HG02870 (cell line): Measurements from ENCODE around the gene ZNF525.
A peak's percentile ranks its signal among the peaks of the same experiment; 100 is the strongest.
"Not testable (repeated sequence)": the region's sequence is repeated elsewhere in the genome, so short reads cannot be mapped to it uniquely, and the experiment has no call there.

Source experiments
- ATAC-seq: cut with Tn5 transposase; IDR thresholded peaks from one replicate; pipeline ENCODE4 v1.9.1; 2021; ENCODE audit warnings: mild to moderate bottlenecking, moderate library complexity; ENCODE audit not compliant: unreplicated experiment

ZNF525 gene

DNA sequence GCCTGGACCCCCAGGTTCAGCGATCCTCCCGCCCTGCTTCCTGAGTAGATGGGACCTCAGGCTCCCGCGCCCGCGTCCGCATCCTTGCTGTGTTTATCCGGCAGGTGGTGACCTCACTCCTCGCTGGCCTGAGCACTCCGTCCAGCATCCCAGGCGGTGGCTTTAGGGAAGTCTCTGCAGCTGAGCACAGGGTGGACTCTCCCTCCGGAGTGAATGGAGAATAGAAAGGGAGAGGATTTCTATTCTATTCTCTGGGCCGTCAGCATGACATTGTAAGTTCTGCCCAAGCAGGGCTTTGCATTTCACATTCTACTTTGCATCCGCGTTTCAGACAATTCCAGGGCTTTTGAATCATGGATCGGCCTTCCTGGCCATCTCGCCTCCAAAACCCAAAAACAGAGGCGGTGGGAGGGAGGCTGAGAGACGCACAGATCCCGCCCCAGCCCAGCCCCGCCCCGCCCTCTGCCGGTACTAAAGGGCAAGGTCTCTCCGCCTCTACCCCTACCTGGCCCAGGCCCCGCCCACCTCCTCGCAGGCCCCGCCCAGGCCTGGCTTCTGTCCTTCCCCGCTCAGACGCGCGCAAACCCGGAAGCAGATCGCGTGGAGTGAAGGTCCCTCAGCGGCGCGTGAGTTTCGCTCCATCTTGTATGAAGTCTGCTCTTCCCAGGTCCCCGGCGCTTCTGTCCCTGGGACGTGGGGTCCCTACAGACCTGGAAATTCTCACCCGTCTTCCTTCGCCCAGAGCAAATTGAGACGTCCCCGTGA, at the start of gene ZNF525:
TSS of gene ZNF525 (plus strand) at position 572 of the 765 bp plus-strand sequence. CDS start 6,577 bp downstream, outside the sequence.
- peak; percentile 95 for ATAC-seq

DNA sequence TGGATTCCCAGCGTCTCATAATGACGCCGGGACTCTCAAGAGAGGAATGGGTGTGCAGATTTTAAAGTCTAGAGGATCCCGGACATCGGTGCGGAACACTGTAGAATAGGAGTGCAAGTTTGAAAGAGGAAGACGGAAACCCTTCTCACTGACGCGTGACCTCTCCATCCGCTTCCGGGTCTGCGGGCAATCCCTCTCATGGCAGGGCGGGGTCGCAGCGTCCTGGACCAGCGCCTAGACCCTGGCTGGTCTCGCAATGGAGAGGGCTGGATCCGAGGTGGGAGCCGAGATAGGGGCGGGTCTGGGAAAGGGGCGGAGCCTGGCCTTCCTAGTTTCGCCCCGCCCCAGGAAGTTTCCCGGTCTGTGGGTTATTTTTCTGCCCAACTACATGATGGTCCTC, 36.5 kb upstream of the ZNF525 start:
- no peak for ATAC-seq

DNA sequence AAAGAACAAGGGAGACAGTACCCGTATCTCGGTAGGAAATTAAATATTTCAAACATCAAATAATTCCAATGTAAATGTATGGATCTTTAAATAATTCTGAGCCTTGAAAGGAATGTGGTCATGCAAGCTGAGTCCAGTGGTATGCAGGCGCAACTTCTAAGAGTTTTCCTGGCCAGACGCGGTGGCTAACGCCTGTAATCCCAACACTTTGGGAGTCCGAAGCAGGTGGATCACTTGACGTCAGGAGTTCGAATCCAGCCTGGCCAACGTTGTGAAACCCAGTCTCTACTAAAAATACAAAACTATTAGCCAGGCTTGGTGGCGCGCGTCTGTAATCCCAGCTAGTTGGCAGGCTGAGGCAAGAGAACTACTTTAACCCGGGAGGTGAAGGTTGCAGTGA, 33.0 kb upstream of the ZNF525 start:
- ATAC-seq = no peak

DNA sequence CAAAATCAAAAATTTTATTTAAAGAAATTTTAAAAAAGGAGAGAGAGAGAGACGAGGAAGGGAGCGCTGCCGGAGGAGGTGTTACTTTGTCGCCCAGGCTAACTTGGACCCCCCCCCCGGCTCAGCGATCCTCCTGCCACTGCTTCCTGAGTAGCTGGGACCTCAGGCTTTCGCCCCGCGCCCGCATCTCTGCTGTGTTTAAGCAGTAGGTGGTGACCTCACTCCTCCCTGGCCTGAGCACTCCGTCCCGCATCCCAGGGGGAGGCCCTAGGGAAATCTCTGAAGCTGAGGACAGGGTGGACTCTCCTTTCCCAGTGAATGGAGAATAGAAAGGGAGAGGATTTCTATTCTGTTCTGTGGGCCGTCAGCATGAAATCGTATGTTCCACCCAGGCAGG, 32.4 kb upstream of the ZNF525 start:
- peak; percentile 7 for ATAC-seq

DNA sequence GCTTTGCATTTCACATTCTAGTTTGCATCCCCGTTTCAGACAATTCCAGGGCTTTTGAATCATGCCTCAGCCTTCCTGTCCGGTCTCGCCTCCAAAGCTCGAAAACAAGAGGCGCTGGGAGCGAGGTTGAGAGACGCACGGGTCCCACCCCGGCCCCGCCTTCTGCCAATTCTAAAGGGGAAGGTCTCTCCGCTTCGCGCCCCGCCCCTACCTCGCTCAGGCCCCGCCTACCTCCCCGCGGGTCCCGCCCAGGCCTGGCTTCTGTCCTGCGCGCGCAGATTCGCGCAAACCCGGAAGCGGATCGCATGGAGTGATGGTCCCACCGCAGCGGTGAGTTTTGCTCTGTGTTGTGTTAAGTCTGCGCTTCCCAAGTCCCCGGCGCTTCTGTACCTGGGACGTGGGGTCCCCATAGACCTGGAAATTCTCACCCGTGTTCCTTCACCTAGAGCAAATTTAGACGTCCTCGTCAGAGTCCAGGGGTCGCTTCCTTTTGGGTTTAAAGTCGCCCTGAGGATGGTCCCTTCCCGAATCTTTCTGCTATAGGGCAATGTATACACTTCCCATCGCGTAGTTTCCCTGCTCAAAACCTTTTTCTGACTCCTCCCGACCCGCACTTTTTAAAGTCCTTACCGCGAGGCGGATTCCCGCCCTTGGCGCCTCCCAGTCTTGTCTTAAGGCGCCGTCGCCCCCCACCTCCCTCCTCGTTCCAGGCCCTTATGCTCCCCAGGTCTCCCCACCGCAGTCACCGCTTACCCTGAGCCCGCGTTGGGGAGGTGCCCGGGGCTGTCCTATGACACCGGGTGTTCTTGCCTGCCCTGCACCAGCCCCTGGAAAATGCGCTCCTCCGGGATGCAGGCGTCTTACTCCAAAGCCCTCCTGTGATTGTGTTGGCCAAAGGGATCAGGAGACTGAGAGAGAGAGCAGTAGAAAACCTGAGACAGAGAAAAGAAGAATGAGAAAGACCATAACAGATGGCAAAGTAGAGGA, 31.7 kb upstream of the ZNF525 start, which contains the start of gene ZNF845:
TSS of gene ZNF845 (plus strand) at position 287 of the 987 bp plus-strand sequence. CDS start 7,559 bp downstream, outside the sequence.
- ATAC-seq = peak; percentile 91

DNA sequence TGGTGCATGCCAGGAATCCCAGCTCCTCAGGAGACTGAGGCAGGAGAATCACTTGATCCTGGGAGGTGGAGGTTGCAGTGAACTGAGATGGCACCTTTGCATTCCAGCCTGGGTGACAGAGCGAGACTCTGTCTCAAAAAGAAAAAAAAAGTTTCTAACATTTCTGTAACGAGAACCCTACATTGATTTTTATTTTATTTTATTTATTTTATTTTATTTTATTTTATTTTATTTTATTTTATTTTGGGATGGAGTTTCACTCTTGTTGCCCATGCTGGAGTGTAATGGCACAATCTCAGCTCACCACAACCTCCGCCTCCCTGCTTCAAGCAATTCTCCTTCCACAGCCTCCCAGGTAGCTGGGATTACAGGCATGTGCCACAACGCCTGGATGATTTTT, 21.1 kb upstream of the ZNF525 start:
- not testable (repeated sequence) for ATAC-seq

DNA sequence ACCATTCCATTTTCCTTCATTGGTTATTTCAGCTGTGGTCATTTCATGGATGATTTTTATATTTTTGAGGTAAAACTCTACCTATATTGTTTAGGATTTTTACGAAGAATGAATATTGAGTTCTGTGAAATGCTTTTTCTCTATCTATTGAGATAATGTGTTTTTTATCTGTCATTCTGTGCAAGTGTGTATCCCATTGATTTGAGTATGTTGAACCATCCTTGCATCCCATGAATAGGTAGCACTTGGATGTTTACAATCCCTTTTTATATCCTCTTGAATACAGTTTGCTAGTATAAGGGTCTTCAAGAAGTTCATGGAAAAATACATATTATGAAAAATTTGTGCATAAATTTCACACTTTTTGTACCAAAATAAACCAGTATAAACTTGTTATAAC, 9.8 kb upstream of the ZNF525 start:
- no peak for ATAC-seq

DNA sequence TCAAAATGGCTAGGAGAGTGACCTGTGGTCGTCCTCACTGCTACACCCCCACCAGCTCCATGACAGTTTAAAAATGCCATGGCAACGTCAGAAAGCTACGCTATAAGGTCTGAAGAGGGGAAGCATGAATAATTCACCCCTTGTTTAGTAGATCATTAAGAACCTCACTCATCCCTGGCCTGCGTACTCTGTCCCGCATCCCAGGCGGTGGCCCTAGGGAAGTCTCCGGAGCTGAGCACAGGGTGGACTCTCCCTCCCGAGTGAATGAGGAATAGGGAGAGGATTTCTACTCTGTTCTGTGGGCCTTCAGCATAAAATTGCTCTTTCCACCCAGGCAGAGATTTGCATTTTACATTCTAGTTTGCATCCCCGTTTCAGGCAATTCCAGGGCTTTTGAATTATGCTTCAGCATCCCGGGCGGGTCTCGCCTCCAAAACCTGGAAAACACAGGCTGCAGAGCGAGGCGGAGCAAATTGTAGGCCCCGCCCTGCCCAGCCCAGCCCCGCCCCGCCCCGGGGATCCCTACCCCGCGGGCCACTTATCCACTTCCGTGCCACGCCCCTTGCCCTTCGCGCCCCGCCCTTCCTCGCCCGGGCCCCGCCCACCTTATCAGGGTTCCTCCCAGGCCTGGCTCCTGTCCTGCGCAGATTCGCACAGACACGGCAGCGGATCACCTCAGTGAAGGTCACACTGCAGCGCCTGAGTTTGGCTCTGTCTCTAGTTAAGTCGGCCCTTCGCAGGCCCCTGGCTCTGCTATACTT, 7.5 kb upstream of the ZNF525 start:
- ATAC-seq = no peak

DNA sequence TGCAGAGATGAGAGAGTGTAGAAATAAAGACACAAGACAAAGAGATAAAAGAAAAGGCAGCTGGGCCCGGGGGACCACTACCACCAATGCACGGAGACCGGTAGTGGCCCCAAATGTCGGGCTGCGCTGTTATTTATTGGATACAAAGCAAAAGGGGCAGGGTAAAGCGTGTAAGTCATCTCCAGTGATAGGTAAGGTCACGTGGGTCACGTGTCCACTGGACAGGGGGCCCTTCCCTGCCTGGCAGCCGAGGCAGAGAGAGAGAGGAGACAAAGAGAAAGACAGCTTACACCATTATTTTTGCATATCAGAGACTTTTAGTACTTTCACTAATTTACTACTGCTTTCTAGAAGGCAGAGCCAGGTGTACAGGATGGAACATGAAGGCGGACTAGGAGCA, 5.4 kb upstream of the ZNF525 start:
- ATAC-seq = not testable (repeated sequence)

DNA sequence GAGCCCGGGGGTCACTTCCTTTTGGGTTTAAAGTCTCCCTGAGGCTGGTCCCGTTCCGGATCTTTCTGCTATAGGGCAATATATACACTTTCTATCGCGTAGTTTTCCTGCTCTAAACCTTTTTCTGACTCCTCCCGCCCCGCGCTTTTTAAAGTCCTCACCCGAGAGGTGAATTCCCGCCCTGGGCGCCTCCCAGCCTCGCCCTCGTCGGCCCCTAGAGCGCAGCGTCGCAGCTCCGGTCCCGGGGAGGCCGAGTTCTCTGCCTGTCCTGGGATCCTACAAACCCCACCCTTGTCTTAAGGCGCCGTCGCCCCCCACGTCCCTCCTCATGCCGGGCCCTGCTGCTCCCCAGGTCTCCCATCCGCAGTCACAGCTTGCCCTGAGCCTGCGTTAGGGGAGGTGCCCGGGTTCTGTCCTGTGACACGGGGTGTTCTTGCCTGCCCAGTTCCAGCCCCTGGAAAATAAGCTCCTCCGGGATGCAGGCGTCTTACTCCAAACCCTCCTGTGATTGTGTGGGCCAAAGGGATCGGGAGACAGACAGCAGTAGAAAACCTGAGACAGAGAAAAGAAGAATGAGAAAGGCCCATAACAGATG, 491 bp downstream of the ZNF525 start:
- ATAC-seq = peak; percentile 35

DNA sequence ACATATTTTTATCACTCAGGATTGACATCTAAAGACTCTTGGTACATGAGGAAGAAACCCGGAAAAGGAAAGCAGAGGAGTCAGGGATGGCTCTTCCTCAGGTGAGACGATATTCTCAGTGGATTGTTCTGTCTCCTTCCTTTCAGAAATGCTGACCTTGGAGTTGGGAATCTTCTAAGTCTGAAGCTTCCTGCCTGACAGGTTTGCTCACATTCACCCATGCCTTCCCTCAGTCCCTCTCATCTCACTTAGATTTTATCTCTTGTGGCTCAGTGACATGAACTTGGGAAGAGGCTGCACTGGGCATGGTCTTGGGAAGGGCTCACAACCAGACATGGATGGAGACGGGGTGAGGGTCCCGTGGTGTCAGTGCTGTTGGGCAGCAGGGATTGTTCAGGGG, 6.7 kb downstream of the ZNF525 start:
- ATAC-seq = no peak

DNA sequence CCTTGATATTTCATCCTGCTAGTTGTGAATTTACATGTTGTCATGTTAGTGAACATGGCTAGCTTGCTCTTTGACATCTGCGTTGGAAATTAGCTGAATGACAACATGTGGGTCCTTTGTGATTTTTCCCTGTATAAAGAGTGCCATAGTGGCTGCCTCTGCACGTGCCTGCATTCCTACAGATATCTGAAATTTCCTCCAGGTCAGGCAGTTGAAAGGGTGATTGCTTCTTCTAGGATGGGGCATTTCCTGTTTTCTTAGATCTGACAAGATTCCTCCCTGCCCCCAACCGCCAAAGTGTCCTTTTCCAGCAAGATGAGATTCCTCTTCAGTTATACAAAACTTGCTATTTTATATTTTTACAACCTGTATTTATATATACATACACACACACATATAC, 8.8 kb downstream of the ZNF525 start:
- ATAC-seq = no peak

DNA sequence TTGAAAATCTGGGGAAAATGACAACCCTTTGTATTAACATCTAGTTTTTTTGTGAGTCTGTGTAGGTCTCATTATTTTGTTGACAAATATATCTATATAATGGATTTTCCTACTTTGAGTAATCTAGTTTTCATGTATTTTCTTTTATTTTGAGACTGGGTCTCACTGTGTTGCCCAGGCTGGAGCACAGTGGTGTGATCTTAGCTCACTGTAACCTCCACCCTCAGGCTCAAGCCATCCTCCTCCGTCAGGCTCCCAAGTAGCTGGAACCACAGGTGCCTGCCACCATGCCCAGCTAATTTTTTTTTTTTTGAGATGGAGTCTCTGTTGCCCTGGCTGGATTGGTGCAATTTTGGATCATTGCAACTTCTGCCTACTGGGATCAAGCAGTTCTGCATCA, 9.2 kb downstream of the ZNF525 start:
- ATAC-seq = no peak

DNA sequence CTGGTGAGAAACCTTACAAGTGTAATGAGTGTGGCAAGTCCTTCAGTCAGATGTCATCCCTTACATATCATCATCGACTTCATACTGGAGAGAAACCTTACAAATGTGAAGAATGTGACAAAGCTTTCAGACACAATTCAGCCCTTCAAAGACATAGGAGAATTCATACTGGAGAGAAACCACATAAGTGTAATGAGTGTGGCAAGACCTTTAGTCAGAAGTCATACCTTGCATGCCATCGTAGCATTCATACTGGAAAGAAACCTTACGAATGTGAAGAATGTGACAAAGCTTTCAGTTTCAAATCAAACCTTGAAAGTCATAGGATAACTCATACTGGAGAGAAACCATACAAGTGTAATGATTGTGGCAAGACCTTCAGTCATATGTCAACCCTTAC, 15.9 kb downstream of the ZNF525 start:
- ATAC-seq = no peak

DNA sequence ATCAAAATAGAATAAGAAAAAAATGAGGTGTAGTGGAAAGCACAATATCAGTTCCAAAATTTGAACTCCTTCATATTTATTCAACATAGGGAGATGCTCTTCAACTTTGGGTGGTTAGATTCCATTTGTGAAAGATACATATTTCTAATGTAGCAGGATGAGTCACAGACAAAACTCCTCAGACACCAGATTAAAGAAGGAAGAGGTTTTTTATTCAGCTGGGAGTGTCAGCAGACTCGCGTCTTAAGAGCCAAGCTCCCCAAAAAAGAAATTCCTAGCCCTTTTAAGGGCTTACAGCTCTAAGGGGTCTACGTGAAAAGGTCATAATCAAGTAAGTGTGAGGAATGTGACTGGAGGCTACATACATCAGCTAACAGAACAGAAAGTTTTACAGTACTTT, 22.7 kb downstream of the ZNF525 start:
- ATAC-seq = no peak

DNA sequence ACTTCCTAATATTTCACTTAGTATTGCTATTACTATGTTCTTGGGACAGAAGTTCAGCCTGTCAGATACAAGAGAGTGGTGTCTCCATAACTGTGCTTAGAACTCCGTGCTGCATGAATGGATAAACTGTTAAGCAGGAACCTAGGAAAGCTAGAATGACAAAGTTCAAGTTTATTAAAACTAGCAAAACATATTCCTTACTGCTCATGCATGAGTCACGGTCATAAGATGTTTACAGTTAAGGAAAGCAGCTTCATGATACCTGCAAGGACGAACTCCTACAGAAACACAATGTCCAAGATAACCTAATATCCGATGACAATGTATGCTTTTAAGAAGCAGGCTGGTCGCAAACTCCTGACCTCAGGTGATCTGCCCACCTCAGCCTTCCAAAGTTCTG, 23.4 kb downstream of the ZNF525 start:
- no peak for ATAC-seq

DNA sequence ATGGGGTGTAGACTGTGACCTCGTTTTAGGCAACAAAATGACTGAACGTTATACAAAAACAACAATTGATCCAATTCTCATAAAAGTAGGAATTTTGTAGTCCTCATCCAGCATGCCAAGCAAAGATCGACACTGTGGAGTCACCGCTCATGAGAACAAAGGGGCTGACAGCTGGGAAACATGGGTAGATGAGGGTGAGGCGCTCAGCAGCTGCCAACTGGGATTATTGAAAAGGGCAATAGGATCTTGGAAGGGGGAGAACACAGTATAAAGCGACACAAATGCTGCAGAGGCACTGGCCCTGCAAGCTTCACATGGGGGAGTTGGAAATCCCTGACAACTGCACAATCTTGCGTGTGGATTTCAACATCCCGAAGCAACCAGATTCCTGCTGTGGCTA, 24.1 kb downstream of the ZNF525 start:
- ATAC-seq = no peak

DNA sequence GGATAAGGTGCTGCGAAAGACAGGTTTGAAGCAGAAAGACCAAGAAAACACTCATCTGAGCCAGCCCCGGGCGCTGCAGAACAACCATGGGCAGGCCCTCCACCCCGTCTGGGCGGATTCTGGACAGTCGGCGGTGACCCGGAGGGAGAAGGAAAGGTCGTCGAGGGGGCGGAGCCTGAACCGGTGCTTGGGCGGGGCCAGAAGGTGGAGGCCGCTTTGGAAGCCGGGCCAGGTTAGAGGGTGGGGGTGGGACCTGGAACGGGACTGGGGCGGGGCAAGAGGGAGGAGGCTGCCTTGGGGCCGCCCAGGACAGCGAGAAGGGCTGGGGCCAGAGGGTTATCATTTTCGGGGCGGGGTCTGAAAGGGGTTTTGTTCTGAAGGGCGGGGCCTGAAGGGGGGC, 24.5 kb downstream of the ZNF525 start:
- no peak for ATAC-seq

DNA sequence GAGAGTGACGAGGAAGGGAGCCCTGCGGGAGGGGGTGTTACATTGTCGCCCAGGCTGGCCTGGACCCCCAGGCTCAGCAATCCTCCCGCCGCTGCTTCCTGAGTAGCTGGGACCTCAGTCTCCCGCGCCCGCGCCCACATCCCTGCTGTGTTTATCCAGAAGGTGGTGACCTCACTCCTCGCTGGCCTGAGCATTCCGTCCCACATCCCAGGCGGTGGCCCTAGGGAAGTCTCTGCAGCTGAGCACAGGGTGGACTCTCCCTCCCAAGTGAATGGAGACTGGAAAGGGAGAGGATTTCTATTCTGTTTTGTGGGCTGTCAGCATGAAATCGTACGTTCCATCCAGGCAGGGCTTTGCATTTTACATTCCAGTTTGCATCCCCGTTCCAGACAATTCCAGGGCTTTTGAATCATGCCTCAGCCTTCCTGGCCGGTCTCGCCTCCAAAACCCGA, 29.0 kb downstream of the ZNF525 start:
- no peak for ATAC-seq

DNA sequence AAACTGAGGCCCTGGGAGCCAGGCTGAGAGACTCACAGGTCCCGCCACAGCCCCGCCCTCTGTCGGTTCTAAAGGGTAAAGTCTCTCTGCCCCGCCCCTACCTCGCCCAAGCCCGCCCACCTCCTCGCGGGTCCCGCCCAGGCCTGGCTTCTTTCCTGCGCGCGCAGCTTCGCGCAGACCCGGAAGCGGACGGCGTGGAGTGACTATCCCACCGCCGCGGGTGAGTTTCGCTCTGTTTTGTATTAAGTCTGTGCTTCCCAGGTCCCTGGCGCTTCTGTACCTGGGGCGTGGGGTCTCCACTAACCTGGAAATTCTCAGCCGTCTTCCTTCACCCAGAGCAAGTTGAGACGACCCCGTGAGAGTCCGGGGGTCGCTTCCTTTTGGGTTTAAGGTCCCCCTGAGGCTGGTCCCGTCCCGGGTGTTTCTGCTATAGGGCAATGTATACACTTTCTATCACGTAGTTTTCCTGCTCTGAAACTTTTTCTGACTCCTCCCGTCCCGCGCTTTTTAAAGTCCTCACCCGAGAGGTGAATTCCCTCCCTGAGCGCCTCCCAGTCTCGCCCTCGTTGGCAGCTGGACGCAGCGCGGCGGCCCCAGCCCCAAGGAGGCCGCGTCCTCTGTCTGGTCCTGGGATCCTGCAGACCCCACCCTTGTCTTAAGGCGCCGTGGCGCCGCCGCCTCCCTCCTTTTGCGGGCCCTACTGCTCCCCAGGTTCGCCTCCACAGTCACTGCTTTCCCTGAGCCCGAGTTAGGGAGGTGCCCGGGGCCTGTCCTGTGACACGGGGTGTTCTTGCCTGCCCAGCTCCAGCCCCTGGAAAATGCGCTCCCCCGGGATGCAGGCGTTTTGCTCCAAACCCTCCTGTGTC, 29.7 kb downstream of the ZNF525 start, which contains the start of gene ZNF765:
TSS of gene ZNF765 (plus strand) at position 176 of the 866 bp plus-strand sequence. CDS start 2,867 bp downstream, outside the sequence.
- peak; percentile 76 for ATAC-seq
